H1 (cell line): Measurements from ENCODE around the gene OTOP3. TPM values are rescaled to one million over a fixed set of nuclear protein-coding genes. Genes with fewer than 3 reads are reported as not detected.

ENCODE experiments used
- CTCF ChIA-PET: fragments of 300-600 bp; sonication (Branson Sonifier 250); formaldehyde crosslinking; loops from one replicate; lab custom pipeline; 2021; ENCODE audit not compliant: partially characterized antibody; lab: Charles Lee
- POLR2A ChIA-PET: fragments of 300-600 bp; sonication (Branson Sonifier 250); formaldehyde crosslinking; loops from one replicate; lab custom pipeline; 2021; ENCODE audit warnings: inconsistent platforms; ENCODE audit not compliant: partially characterized antibody; lab: Charles Lee
- DNase-seq, 2 experiments: peaks; one replicate each; pipeline versions ENCODE4 v3.0.0 to v3.0.0-alpha.2; 2010 to 2022; ENCODE audit warnings: low spot score in 2 of 2, low read depth in 1 of 2, mixed read lengths in 1 of 2
- FAIRE-seq: peaks from 2 replicates; lab custom pipeline; 2011; peaks lifted over from hg19 to GRCh38; lab: Jason Lieb, UNC
- H2AFZ ChIP-seq: 2 replicates; pipeline ENCODE4 v1.8.1; 2012; ENCODE audit warnings: low read length, inconsistent platforms
- H2AK5ac ChIP-seq: 2 replicates; pipeline ENCODE4 v1.6.1; 2013; ENCODE audit warnings: low read depth, low read length
- H2BK120ac ChIP-seq: replicated peaks from 2 replicates; pipeline ENCODE3; 2013; ENCODE audit warnings: low read depth, low read length, inconsistent platforms
- H2BK12ac ChIP-seq: 2 replicates; pipeline ENCODE4 v1.6.1; 2013; ENCODE audit warnings: low read depth, low read length
- H2BK15ac ChIP-seq: 2 replicates; pipeline ENCODE4 v1.6.1; 2013; ENCODE audit warnings: low read length
- H2BK20ac ChIP-seq: 2 replicates; pipeline ENCODE4 v1.6.1; 2013; ENCODE audit warnings: low read length
- H2BK5ac ChIP-seq: 2 replicates; pipeline ENCODE4 v1.6.1; 2013; ENCODE audit warnings: low read depth, low read length
- H3K14ac ChIP-seq: 2 replicates; pipeline ENCODE4 v1.6.1; 2013; ENCODE audit warnings: inconsistent platforms; ENCODE audit not compliant: insufficient read length
- H3K18ac ChIP-seq: 2 replicates; pipeline ENCODE4 v1.6.1; 2013; ENCODE audit warnings: low read length; ENCODE audit errors: extremely low read depth
- H3K23ac ChIP-seq: 2 replicates; pipeline ENCODE4 v1.6.1; 2013; ENCODE audit warnings: inconsistent platforms; ENCODE audit not compliant: insufficient read length
- H3K23me2 ChIP-seq: 2 replicates; pipeline ENCODE4 v1.6.1; 2013; ENCODE audit warnings: low read depth, low read length
- H3K27ac ChIP-seq: 2 replicates; pipeline ENCODE4 v1.6.1; 2011; ENCODE audit warnings: low read depth, low read length, inconsistent platforms
- H3K27me3 ChIP-seq, 4 experiments: replicated peaks in 1 of 4; 1 replicate in 1 of 4; 2 replicates in 3 of 4; pipeline versions ENCODE4 v1.6.1 to v1.8.1; 2011 to 2013; ENCODE audit warnings: low read length in 3 of 4, mild to moderate bottlenecking in 3 of 4, inconsistent platforms in 2 of 4, mixed read lengths in 2 of 4, moderate library complexity in 1 of 4; ENCODE audit not compliant: control insufficient read depth in 3 of 4, insufficient read depth in 3 of 4; ENCODE audit errors: extremely low read depth in 1 of 4
- H3K36me3 ChIP-seq, 4 experiments: 2 replicates each; pipeline versions ENCODE4 v1.6.1 to v1.8.1; 2011 to 2013; ENCODE audit warnings: mild to moderate bottlenecking in 4 of 4, low read length in 3 of 4, moderate library complexity in 2 of 4, control low read depth in 1 of 4, inconsistent platforms in 1 of 4; ENCODE audit not compliant: insufficient read depth in 4 of 4, control insufficient read depth in 2 of 4
- H3K4ac ChIP-seq: replicated peaks from 2 replicates; pipeline ENCODE3; 2013; ENCODE audit warnings: low read length, low read depth, mixed read lengths, inconsistent platforms; ENCODE audit not compliant: insufficient read length
- H3K4me1 ChIP-seq, 4 experiments: replicated peaks in 1 of 4; 1 replicate in 1 of 4; 2 replicates in 3 of 4; pipeline versions ENCODE4 v1.6.1 to v1.8.1; 2011 to 2013; ENCODE audit warnings: low read length in 3 of 4, inconsistent platforms in 2 of 4, mixed read lengths in 1 of 4; ENCODE audit not compliant: insufficient read depth in 4 of 4, control insufficient read depth in 3 of 4
- H3K4me2 ChIP-seq, 2 experiments: 2 replicates each; pipeline versions ENCODE4 v1.6.1 to v1.8.1; 2011 to 2013; ENCODE audit warnings: low read depth in 2 of 2, low read length in 2 of 2, control low read depth in 1 of 2, inconsistent platforms in 1 of 2, mild to moderate bottlenecking in 1 of 2; ENCODE audit not compliant: insufficient read depth in 1 of 2
- H3K4me3 ChIP-seq, 4 experiments: fragments of 200-600, 300-600 bp in 1 of 4; sonication (generic), shearing (Covaris generic), sonication (Bioruptor Twin) in 1 of 4; 2 replicates each; pipeline versions ENCODE4 v1.5.1 to v1.8.1; 2011 to 2016; ENCODE audit warnings: low read length in 4 of 4, low read depth in 3 of 4, control low read depth in 2 of 4, inconsistent platforms in 2 of 4, mild to moderate bottlenecking in 2 of 4, mixed read lengths in 1 of 4, moderate library complexity in 1 of 4; ENCODE audit not compliant: insufficient read depth in 2 of 4; ENCODE audit errors: extremely low read depth in 1 of 4
- H3K56ac ChIP-seq: replicated peaks from 2 replicates; pipeline ENCODE3; 2013; ENCODE audit warnings: low read depth, mild to moderate bottlenecking, mixed read lengths, low read length, inconsistent platforms; ENCODE audit not compliant: insufficient read length
- H3K79me1 ChIP-seq: 2 replicates; pipeline ENCODE4 v1.6.1; 2013; ENCODE audit warnings: low read depth, low read length, control low read depth
- H3K79me2 ChIP-seq, 2 experiments: 2 replicates each; pipeline versions ENCODE4 v1.6.1 to v1.8.1; 2012 to 2013; ENCODE audit warnings: low read length in 2 of 2, mild to moderate bottlenecking in 2 of 2, inconsistent platforms in 1 of 2; ENCODE audit not compliant: insufficient read depth in 2 of 2, control insufficient read depth in 1 of 2
- H3K9ac ChIP-seq, 4 experiments: replicated peaks in 1 of 4; 1 replicate in 1 of 4; 2 replicates in 3 of 4; pipeline versions ENCODE4 v1.6.1 to v1.8.1; 2011 to 2013; ENCODE audit warnings: low read depth in 3 of 4, low read length in 3 of 4, control low read depth in 2 of 4, mild to moderate bottlenecking in 2 of 4, moderate library complexity in 2 of 4, inconsistent platforms in 1 of 4; ENCODE audit errors: extremely low read depth in 1 of 4
- H3K9me3 ChIP-seq, 2 experiments: 2 replicates each; pipeline versions ENCODE4 v1.6.1 to v1.8.1; 2012 to 2013; ENCODE audit warnings: mild to moderate bottlenecking in 2 of 2, moderate library complexity in 2 of 2, control low read depth in 1 of 2, inconsistent platforms in 1 of 2, low read depth in 1 of 2, low read length in 1 of 2, mixed read lengths in 1 of 2; ENCODE audit not compliant: insufficient read depth in 2 of 2
- H4K20me1 ChIP-seq, 2 experiments: replicated peaks in 1 of 2; 2 replicates each; pipeline versions ENCODE3 to v1.8.1; 2011 to 2013; ENCODE audit warnings: inconsistent platforms in 2 of 2, low read length in 2 of 2, mild to moderate bottlenecking in 1 of 2; ENCODE audit not compliant: insufficient read depth in 2 of 2, control insufficient read depth in 1 of 2
- H4K5ac ChIP-seq: 2 replicates; pipeline ENCODE4 v1.6.1; 2013; ENCODE audit warnings: low read length, low read depth, mixed read lengths, inconsistent platforms; ENCODE audit not compliant: insufficient read length
- H4K8ac ChIP-seq: 2 replicates; pipeline ENCODE4 v1.8.0; 2013; ENCODE audit warnings: mild to moderate bottlenecking, moderate library complexity, low read length, inconsistent platforms; ENCODE audit not compliant: insufficient read depth; ENCODE audit errors: extremely low read depth
- H4K91ac ChIP-seq: replicated peaks from 2 replicates; pipeline ENCODE3; 2013; ENCODE audit warnings: low read length, mixed read lengths, inconsistent platforms; ENCODE audit not compliant: insufficient read length
- CEBPB ChIP-seq: IDR thresholded peaks from 2 replicates; pipeline ENCODE4 v1.6.1; 2012; ENCODE audit warnings: low read depth, low read length
- CREB1 ChIP-seq: IDR thresholded peaks from 2 replicates; pipeline ENCODE4 v1.6.1; 2012; ENCODE audit warnings: inconsistent platforms
- MAX ChIP-seq: IDR thresholded peaks from 2 replicates; pipeline ENCODE4 v1.6.1; 2012; ENCODE audit warnings: inconsistent platforms
- PHF8 ChIP-seq: fragments of 200-600 bp; sonication (generic); conservative IDR thresholded peaks from 2 replicates; pipeline ENCODE4 v1.7.1; 2012; ENCODE audit warnings: low read depth, mild to moderate bottlenecking, inconsistent platforms, low read length, moderate library complexity
- POLR2A ChIP-seq, 2 experiments: IDR thresholded peaks; 1 replicate in 1 of 2; 2 replicates in 1 of 2; pipeline ENCODE4 v1.6.1; 2011; ENCODE audit warnings: low read depth in 2 of 2, low read length in 2 of 2, mild to moderate bottlenecking in 2 of 2; ENCODE audit errors: control extremely low read depth in 1 of 2
- POLR2AphosphoS5 ChIP-seq: IDR thresholded peaks from 2 replicates; pipeline ENCODE4 v1.6.1; 2011; ENCODE audit warnings: low read depth, low read length
- RBBP5 ChIP-seq: IDR thresholded peaks from 2 replicates; pipeline ENCODE4 v1.7.1; 2012; ENCODE audit warnings: low read depth, mild to moderate bottlenecking, inconsistent platforms, low read length, moderate library complexity, borderline replicate concordance
- RFX5 ChIP-seq: IDR thresholded peaks from 2 replicates; pipeline ENCODE4 v1.6.1; 2011; ENCODE audit warnings: low read depth, low read length, improper control_type of control experiment, borderline replicate concordance
- SIRT6 ChIP-seq: IDR thresholded peaks from one replicate; pipeline ENCODE4 v1.7.1; 2012; ENCODE audit warnings: low read length, inconsistent platforms
- SP1 ChIP-seq: IDR thresholded peaks from 2 replicates; pipeline ENCODE4 v1.6.1; 2011; ENCODE audit warnings: low read depth, low read length
- TAF1 ChIP-seq: IDR thresholded peaks from 2 replicates; pipeline ENCODE4 v1.6.1; 2011; ENCODE audit warnings: mild to moderate bottlenecking, low read depth, low read length
- TAF7 ChIP-seq: optimal IDR thresholded peaks from 2 replicates; pipeline ENCODE3; 2011; ENCODE audit warnings: low read depth, mild to moderate bottlenecking, inconsistent platforms, low read length, moderate library complexity, borderline replicate concordance
- TBP ChIP-seq: IDR thresholded peaks from 2 replicates; pipeline ENCODE4 v1.6.1; 2011; ENCODE audit warnings: low read depth, low read length, improper control_type of control experiment
- WGBS, 2 experiments: shearing (Covaris generic) in 1 of 2; methylation state at CpG; one replicate each; pipeline versions ENCODE4 v1.1.6 to v1.1.7; 2013 to 2015; ENCODE audit warnings: low lambda C conversion rate in 2 of 2, mixed read lengths in 2 of 2, inconsistent platforms in 1 of 2, low coverage in 1 of 2, missing lambda C conversion rate in 1 of 2; ENCODE audit not compliant: insufficient replicate concordance in 2 of 2, insufficient coverage in 1 of 2, insufficient read length in 1 of 2; ENCODE audit errors: extremely low coverage in 1 of 2, missing lambda C conversion rate in 1 of 2; 5-methylcytosine and 5-hydroxymethylcytosine counted together
- polyA plus RNA-seq, 7 experiments: library from polyadenylated mRNA; depleted of rRNA in 3 of 7; stranded (reverse) in 5 of 7; unstranded in 2 of 7; fragments of >200 nt in 5 of 7; fragments of 200-250 nt in 2 of 7; gene quantifications; 1 replicate in 5 of 7; 2 replicates in 1 of 7; 4 replicates in 1 of 7; pipeline versions ENCODE4 v1.2.1 to v1.2.3, GENCODE V29; 2011 to 2013; ENCODE audit warnings: missing spikeins in 2 of 7, mixed read lengths in 2 of 7
- total RNA-seq: library from RNA; stranded (reverse); fragmentation: NEBNext Ultra II Directional; extraction: Animal tissue kit (Norgen Biotek cat#: 25700); gene quantifications from 2 replicates; pipeline ENCODE4 v1.2.1, GENCODE V29; 2021

Gene OTOP3
- total and polyA plus RNA-seq, 2 of the 8 experiments (the other 6 are each of a cell fraction or from before 2014, with no cell fraction given): 0.05 TPM; not detected in 1

- peak within 1 kb of the TSS; percentile 66 for H2BK5ac ChIP-seq
- DNase-seq: peak; percentile 79 to 97
- H3K56ac ChIP-seq: peak within 1 kb of the TSS; percentile 46
- peak within 1 kb of the TSS; percentile 84 to 94 for H3K4me2 ChIP-seq
- H2BK20ac ChIP-seq: 0 out of 2 replicates have a peak within 1 kb of the TSS, but pooled peaks have one; percentile 61
- H2BK12ac ChIP-seq: peak within 1 kb of the TSS; percentile 68; the same call in 1 of the 2 replicates
- no peak within 1 kb of the TSS for H3K4ac ChIP-seq
- peak within 1 kb of the TSS; percentile 94; the same call in 1 of the 2 replicates for H4K8ac ChIP-seq
- peak within 1 kb of the TSS; percentile 78 for H3K18ac ChIP-seq
- H2BK15ac ChIP-seq: peak within 1 kb of the TSS; percentile 95; the same call in 1 of the 2 replicates
- H3K14ac ChIP-seq: no peak within 1 kb of the TSS
- WGBS, 2 experiments: 2% methylated on average over 38 of the region's 51 CpGs; no CpG with 5 or more reads in 1 of the 2 experiments
- H2BK120ac ChIP-seq: no peak within 1 kb of the TSS
- peak within 1 kb of the TSS; percentile 57 for H4K5ac ChIP-seq
- no peaks in the 10 kb centered on the region for H3K9me3 ChIP-seq
- peaks cover 0 to 7% (median 6%) of the 10 kb centered on the region in 4 experiments; a peak in 6 of 7 replicates for H3K4me1 ChIP-seq
- peak within 1 kb of the TSS; percentile 91; the same call in 1 of the 2 replicates for H2AFZ ChIP-seq
- H3K23ac ChIP-seq: no peak within 1 kb of the TSS
- no peaks in the 10 kb centered on the region; a peak in 1 of 8 replicates for H3K36me3 ChIP-seq
- peak within 1 kb of the TSS; percentile 82 to 93 (median 84) for H3K4me3 ChIP-seq
- H2AK5ac ChIP-seq: no peak within 1 kb of the TSS
- FAIRE-seq: no peak
- no peaks in the 10 kb centered on the region for H3K79me1 ChIP-seq
- peak within 1 kb of the TSS; percentile 30 to 92 (median 61) for H3K9ac ChIP-seq
- no peak within 1 kb of the TSS for H4K91ac ChIP-seq
- H4K20me1 ChIP-seq: peaks cover 4 to 9% of the 10 kb centered on the region in 2 experiments
- peaks cover 0 to 17% of the 10 kb centered on the region in 2 experiments; a peak in 1 of 4 replicates for H3K79me2 ChIP-seq
- peaks cover 13% of the 10 kb centered on the region; the same call in 1 of the 2 replicates for H3K23me2 ChIP-seq
- CTCF ChIA-PET: interaction anchor here (0.6 to 5.7 kb wide), 13 partner anchors 11 to 143 kb away, joined by 3 to 74 read pairs (median 7); partner anchors contain the start of genes MRPL58, NT5C, OTOP2 and USH1G
- no peaks in the 10 kb centered on the region for H3K27me3 ChIP-seq
- peak within 1 kb of the TSS; percentile 62 for H3K27ac ChIP-seq
- POLR2A ChIA-PET: interaction anchor here (0.7 to 7.8 kb wide), 16 partner anchors 9 to 167 kb away, joined by 3 to 87 read pairs (median 4); partner anchors contain the start of genes HID1 and MRPL58
- TF ChIP-seq TAF1 (peak; percentile 86), POLR2A (IDR thresholded peaks at IDR 0.05; ENCODE audit: control extremely low read depth in 1 of 2, low read depth in 2 of 2, low read length in 2 of 2) (peak; percentile 69 to 87), SIRT6 (no peak), CREB1 (no peak), PHF8 (peak; percentile 82), CEBPB (no peak), SP1 (peak; percentile 75; the same call in 1 of the 2 replicates), TBP (peak; percentile 39; the same call in 1 of the 2 replicates), TAF7 (peak; percentile 37), MAX (no peak), RFX5 (no peak), POLR2AphosphoS5 (peak; percentile 63), RBBP5 (peak; percentile 33; the same call in 1 of the 2 replicates)
Measured at GRCh38 chr17:74987418-74987908, 51.8 kb downstream of the OTOP3 start, which contains the start of gene CDR2L. Gene CDR2L (plus strand): TSS chr17:74987632. CDS start chr17:74988044, 412 bp downstream.
